Mucosa of rectum (tissue), 2 donors: ENCODE data around the gene ZSCAN20.

ENCODE experiments used
- H3K27ac ChIP-seq, 2 donors: one replicate each; pipeline ENCODE4 v1.7.0; 2013; ENCODE audit warnings: inconsistent platforms in 2 of 2, low read depth in 2 of 2, low read length in 2 of 2
- H3K27me3 ChIP-seq, 2 donors: one replicate each; pipeline ENCODE4 v1.7.0; 2013; ENCODE audit warnings: low read length in 2 of 2; ENCODE audit not compliant: control insufficient read depth in 2 of 2, insufficient read depth in 2 of 2
- H3K36me3 ChIP-seq, 2 donors: one replicate each; pipeline ENCODE4 v1.7.0; 2013; ENCODE audit warnings: low read length in 2 of 2; ENCODE audit not compliant: control insufficient read depth in 2 of 2, insufficient read depth in 2 of 2
- H3K4me1 ChIP-seq, 2 donors: one replicate each; pipeline ENCODE4 v1.7.0; 2013; ENCODE audit warnings: low read length in 2 of 2, mild to moderate bottlenecking in 1 of 2; ENCODE audit not compliant: control insufficient read depth in 2 of 2, insufficient read depth in 2 of 2
- H3K4me3 ChIP-seq, 2 donors: one replicate each; pipeline ENCODE4 v1.7.0; 2013; ENCODE audit warnings: low read length in 2 of 2
- H3K9ac ChIP-seq, 2 donors: one replicate each; pipeline ENCODE4 v1.7.0; 2013; ENCODE audit warnings: low read length in 2 of 2, low read depth in 1 of 2, mild to moderate bottlenecking in 1 of 2
- H3K9me3 ChIP-seq, 2 donors: one replicate each; pipeline ENCODE4 v1.7.0; 2013; ENCODE audit warnings: low read length in 2 of 2; ENCODE audit not compliant: control insufficient read depth in 2 of 2
- donor health status: healthy.
- donor health status: Normal muscosa, but diverticular disease.

ZSCAN20 gene

GRCh38 chr1:33473900-33474299, 1.5 kb downstream of the ZSCAN20 start:
- no peaks in the 10 kb centered on the region for H3K9me3 ChIP-seq
- H3K27me3 ChIP-seq, result no peaks in the 10 kb centered on the region
- no peaks in the 10 kb centered on the region for H3K36me3 ChIP-seq
- H3K4me1 ChIP-seq, result peaks cover 3 to 13% of the 10 kb centered on the region in 2 donors
- H3K9ac ChIP-seq, result no peak overlapping the region
- H3K27ac ChIP-seq, result no peak overlapping the region
- no peak overlapping the region for H3K4me3 ChIP-seq

GRCh38 chr1:33477451-33477850, 5.0 kb downstream of the ZSCAN20 start:
- Histone ChIP-seq H3K9me3 (no peaks in the 10 kb centered on the region), H3K4me1 (peaks cover 0 to 9% of the 10 kb centered on the region in 2 donors), H3K27ac (no peak overlapping the region), H3K9ac (no peak overlapping the region), H3K4me3 (no peak overlapping the region), H3K27me3 (no peaks in the 10 kb centered on the region), H3K36me3 (peaks cover 5 to 14% of the 10 kb centered on the region in 2 donors)

- Histone ChIP-seq H3K4me1 (no peaks in the 10 kb centered on the region), H3K36me3 (peaks cover 5 to 15% of the 10 kb centered on the region in 2 donors), H3K4me3 (no peak overlapping the region), H3K27me3 (no peaks in the 10 kb centered on the region), H3K9me3 (no peaks in the 10 kb centered on the region), H3K27ac (no peak overlapping the region), H3K9ac (no peak overlapping the region)
These were observed 10.0 kb downstream of the ZSCAN20 start for GRCh38 chr1:33482412-33482811.

- peaks cover 29 to 37% of the 10 kb centered on the region in 2 donors for H3K36me3 ChIP-seq
These were observed 16.2 kb downstream of the ZSCAN20 start for GRCh38 chr1:33488624-33489023.

GRCh38 chr1:33494929-33495328, 22.5 kb downstream of the ZSCAN20 start:
- Histone ChIP-seq H3K9me3 (peaks cover 25 to 37% of the 10 kb centered on the region in 2 donors), H3K36me3 (peaks cover 24 to 40% of the 10 kb centered on the region in 2 donors), H3K4me3 (peak overlapping the region in 1 of 2 donors; percentile 22)

More at GRCh38 chr1:33488624-33489023, 16.2 kb downstream of the ZSCAN20 start:
- Histone ChIP-seq H3K4me1 (no peaks in the 10 kb centered on the region), H3K27ac (no peak overlapping the region), H3K9me3 (peaks cover under 1 to 5% of the 10 kb centered on the region in 2 donors), H3K4me3 (no peak overlapping the region), H3K9ac (no peak overlapping the region), H3K27me3 (no peaks in the 10 kb centered on the region)

GRCh38 chr1:33497410-33497809, 25.0 kb downstream of the ZSCAN20 start:
- no peaks in the 10 kb centered on the region for H3K27me3 ChIP-seq
- H3K9me3 ChIP-seq, result peaks cover 25 to 37% of the 10 kb centered on the region in 2 donors
- peaks cover 12 to 27% of the 10 kb centered on the region in 2 donors for H3K36me3 ChIP-seq
- no peak overlapping the region for H3K9ac ChIP-seq
- H3K4me3 ChIP-seq, result no peak overlapping the region
- H3K27ac ChIP-seq, result no peak overlapping the region
- H3K4me1 ChIP-seq, result no peaks in the 10 kb centered on the region

More at GRCh38 chr1:33494929-33495328, 22.5 kb downstream of the ZSCAN20 start:
- no peak overlapping the region for H3K27ac ChIP-seq
- no peaks in the 10 kb centered on the region for H3K27me3 ChIP-seq
- no peaks in the 10 kb centered on the region for H3K4me1 ChIP-seq
- no peak overlapping the region for H3K9ac ChIP-seq

GRCh38 chr1:33500547-33500946, 28.1 kb downstream of the ZSCAN20 start:
- Histone ChIP-seq H3K9ac (no peak overlapping the region), H3K27me3 (no peaks in the 10 kb centered on the region), H3K9me3 (peaks cover 6 to 14% of the 10 kb centered on the region in 2 donors), H3K4me3 (no peak overlapping the region), H3K4me1 (no peaks in the 10 kb centered on the region), H3K36me3 (no peaks in the 10 kb centered on the region), H3K27ac (no peak overlapping the region)

GRCh38 chr1:33501309-33501708, 28.9 kb downstream of the ZSCAN20 start:
- Histone ChIP-seq H3K27me3 (no peaks in the 10 kb centered on the region), H3K27ac (no peak overlapping the region), H3K36me3 (no peaks in the 10 kb centered on the region), H3K9ac (no peak overlapping the region), H3K4me3 (no peak overlapping the region), H3K9me3 (peaks cover 2 to 7% of the 10 kb centered on the region in 2 donors), H3K4me1 (no peaks in the 10 kb centered on the region)

GRCh38 chr1:33501774-33502173, 29.3 kb downstream of the ZSCAN20 start:
- no peaks in the 10 kb centered on the region for H3K27me3 ChIP-seq
- peaks cover 2% of the 10 kb centered on the region in 2 donors for H3K9me3 ChIP-seq
- H3K27ac ChIP-seq, result no peak overlapping the region
- H3K4me1 ChIP-seq, result no peaks in the 10 kb centered on the region
- no peaks in the 10 kb centered on the region for H3K36me3 ChIP-seq
- no peak overlapping the region for H3K4me3 ChIP-seq
- no peak overlapping the region for H3K9ac ChIP-seq

GRCh38 chr1:33502726-33503125, 30.3 kb downstream of the ZSCAN20 start:
- Histone ChIP-seq H3K27me3 (no peaks in the 10 kb centered on the region), H3K9me3 (no peaks in the 10 kb centered on the region), H3K4me3 (no peak overlapping the region), H3K4me1 (no peaks in the 10 kb centered on the region), H3K9ac (no peak overlapping the region), H3K36me3 (no peaks in the 10 kb centered on the region), H3K27ac (no peak overlapping the region)

- Histone ChIP-seq H3K36me3 (no peaks in the 10 kb centered on the region), H3K4me3 (no peak overlapping the region), H3K4me1 (no peaks in the 10 kb centered on the region), H3K9me3 (no peaks in the 10 kb centered on the region), H3K27ac (no peak overlapping the region), H3K9ac (no peak overlapping the region), H3K27me3 (no peaks in the 10 kb centered on the region)
These were observed 31.1 kb downstream of the ZSCAN20 start for GRCh38 chr1:33503506-33503905.
